HL-60 (cell line): Measurements from ENCODE around the gene MRPS24.
A peak's percentile ranks its signal among the peaks of the same experiment; 100 is the strongest.
"Not testable (repeated sequence)": the region's sequence is repeated elsewhere in the genome, so short reads cannot be mapped to it uniquely, and the experiment has no call there.

ENCODE experiments used
- DNase-seq, 2 experiments: peaks; one replicate each; pipeline ENCODE4 v3.0.0-alpha.2; 2010 to 2020; ENCODE audit warnings: low read depth in 1 of 2, low spot score in 1 of 2
- H3K27ac ChIP-seq: fragments of 250-450 bp; sonication (Bioruptor Pico); replicated peaks from 2 replicates; pipeline ENCODE4 v1.5.1; 2020; ENCODE audit warnings: mild to moderate bottlenecking, moderate library complexity
- H3K27me3 ChIP-seq: fragments of 250-450 bp; sonication (Bioruptor Pico); 2 replicates; pipeline ENCODE4 v1.5.1; 2021; ENCODE audit warnings: mild to moderate bottlenecking, moderate library complexity; ENCODE audit not compliant: insufficient read depth, poor library complexity, severe bottlenecking
- H3K4me3 ChIP-seq: replicated peaks from 2 replicates; pipeline ENCODE4 v1.5.1; 2011; ENCODE audit warnings: mild to moderate bottlenecking, control low read depth, low read length; ENCODE audit not compliant: insufficient read depth
- CTCF ChIP-seq: IDR thresholded peaks from one replicate; pipeline ENCODE4 v1.5.1; 2011; ENCODE audit warnings: low read length, control low read depth, inconsistent platforms; ENCODE audit not compliant: insufficient read depth
- GABPA ChIP-seq: IDR thresholded peaks from 2 replicates; pipeline ENCODE4 v1.6.1; 2012; ENCODE audit warnings: low read depth
- POLR2AphosphoS5 ChIP-seq: IDR thresholded peaks from 2 replicates; pipeline ENCODE4 v1.6.1; 2012; ENCODE audit warnings: low read depth
- REST ChIP-seq: IDR thresholded peaks from 2 replicates; pipeline ENCODE4 v1.6.1; 2012; ENCODE audit warnings: low read depth; ENCODE audit not compliant: insufficient replicate concordance
- SPI1 ChIP-seq: IDR thresholded peaks from 2 replicates; pipeline ENCODE4 v1.6.1; 2012; ENCODE audit warnings: low read depth, mild to moderate bottlenecking, borderline replicate concordance

Gene MRPS24

GRCh38 chr7:43838201-43838658 is 31.1 kb downstream of the MRPS24 start:
- TF ChIP-seq GABPA: no peak
- TF ChIP-seq SPI1: no peak
- no peak for TF ChIP-seq REST
- TF ChIP-seq CTCF: no peak
- H3K27ac ChIP-seq: no peak overlapping the region
- no peak overlapping the region for H3K4me3 ChIP-seq
- DNase-seq: no peak
- no peaks in the 10 kb centered on the region for H3K27me3 ChIP-seq

GRCh38 chr7:43834463-43835251 is 34.7 kb downstream of the MRPS24 start:
- Histone ChIP-seq H3K27ac (no peak overlapping the region), H3K4me3 (no peak overlapping the region), H3K27me3 (no peaks in the 10 kb centered on the region)
- no peak for TF ChIP-seq POLR2AphosphoS5
- TF ChIP-seq GABPA: no peak
- TF ChIP-seq SPI1: no peak
- no peak for TF ChIP-seq CTCF
- no peak for TF ChIP-seq REST
- DNase-seq: peak in 1 of 2 experiments; percentile 25

- not testable (repeated sequence) for H3K27ac ChIP-seq, H3K27me3 ChIP-seq, DNase-seq, H3K4me3 ChIP-seq
Measured at GRCh38 chr7:43830917-43831316, 38.4 kb downstream of the MRPS24 start.

- TF ChIP-seq SPI1 (no peak), CTCF (no peak), POLR2AphosphoS5 (no peak), GABPA (no peak), REST (no peak)
- H3K27me3 ChIP-seq: no peaks in the 10 kb centered on the region
Measured at GRCh38 chr7:43825391-43825808, 43.9 kb downstream of the MRPS24 start.

More at GRCh38 chr7:43825391-43825808, 43.9 kb downstream of the MRPS24 start:
- H3K4me3 ChIP-seq: no peak overlapping the region
- H3K27ac ChIP-seq: no peak overlapping the region
- DNase-seq: no peak
